Measurements from ENCODE around the gene ZNF479. TPM values are rescaled to one million over a fixed set of nuclear protein-coding genes. Genes with fewer than 3 reads are reported as not detected.

Gene ZNF479
- total RNA-seq: not detected in 2 replicates

GRCh38 chr7:57132336-57132735, at the start of gene ZNF479:
ZNF479 (minus strand) TSS chr7:57132436; CDS start chr7:57132324, 112 bp downstream.

